GM10266 (cell line): ENCODE data around the gene L3MBTL4.

Source experiments
- DNase-seq: peaks from one replicate; pipeline ENCODE4 v3.0.0; 2012; ENCODE audit errors: extremely low spot score
- CTCF ChIP-seq: IDR thresholded peaks from 2 replicates; pipeline ENCODE4 v1.5.1; 2012; ENCODE audit warnings: mild to moderate bottlenecking, low read depth; ENCODE audit not compliant: control insufficient read depth, insufficient read depth; ENCODE audit errors: missing control alignments

The L3MBTL4 gene

GRCh38 chr18:5963267-5963666 lies 451.4 kb downstream of the L3MBTL4 start:
- DNase-seq = no peak
- no peak for TF ChIP-seq CTCF

DNA sequence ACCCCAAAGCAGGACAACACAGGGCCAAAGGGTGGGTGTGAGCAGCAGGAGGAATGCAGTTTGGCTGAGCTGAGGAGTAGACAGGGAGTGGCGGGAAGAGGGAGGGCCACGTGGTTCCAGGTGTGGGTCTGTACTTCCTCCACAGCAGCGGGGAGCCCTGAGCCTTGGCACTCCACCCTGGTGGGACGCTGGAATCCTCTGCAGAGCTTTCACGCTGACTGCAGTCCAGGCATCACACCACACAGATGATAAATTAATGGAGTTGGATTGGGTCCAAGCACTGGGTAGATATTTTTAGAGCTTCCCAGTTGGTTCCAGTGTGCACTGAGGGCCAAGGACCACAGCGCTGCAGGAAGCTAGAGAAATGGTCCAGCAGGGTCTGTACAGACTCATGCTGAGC lies 452.3 kb downstream of the L3MBTL4 start:
- no peak for TF ChIP-seq CTCF
- DNase-seq = no peak

- DNase-seq = no peak
- no peak for TF ChIP-seq CTCF
Measured at GRCh38 chr18:5961828-5962150, 452.9 kb downstream of the L3MBTL4 start.

DNA sequence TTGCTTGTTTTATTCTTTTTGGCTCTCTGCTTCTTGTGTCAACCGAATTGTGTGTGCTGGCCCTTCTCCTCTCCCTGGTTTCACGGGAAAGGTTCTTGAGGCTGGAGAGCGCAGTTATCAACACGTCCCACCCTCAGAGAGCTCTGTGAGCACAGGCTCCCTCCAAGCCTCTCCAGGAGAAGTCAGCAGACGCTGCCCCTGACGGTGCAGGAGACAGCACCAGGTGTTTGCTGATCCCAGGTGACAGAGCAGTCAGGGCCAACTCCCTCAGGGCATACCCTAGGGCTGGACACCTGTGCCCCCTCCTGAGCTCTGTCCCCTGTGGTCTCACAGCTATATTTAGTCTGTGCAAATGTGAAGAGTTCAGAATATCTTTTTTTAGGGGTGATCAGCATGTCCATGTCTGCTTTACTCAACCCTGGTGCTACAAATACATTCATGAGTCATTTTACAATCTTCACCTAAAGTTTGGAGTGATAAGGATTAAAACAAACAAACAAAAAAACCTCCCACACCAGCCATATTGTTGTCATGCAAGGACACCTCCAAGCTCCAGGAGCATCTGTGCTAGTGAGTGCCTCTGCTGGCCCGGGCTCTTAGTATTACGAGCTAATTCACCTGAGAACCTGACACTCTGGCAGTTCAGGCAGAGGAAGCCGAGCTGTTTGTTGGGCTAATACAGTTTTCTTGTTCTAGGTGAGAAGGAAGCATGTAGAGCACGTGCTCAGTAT lies 453.4 kb downstream of the L3MBTL4 start:
- no peak for DNase-seq
- no peak for TF ChIP-seq CTCF

DNA sequence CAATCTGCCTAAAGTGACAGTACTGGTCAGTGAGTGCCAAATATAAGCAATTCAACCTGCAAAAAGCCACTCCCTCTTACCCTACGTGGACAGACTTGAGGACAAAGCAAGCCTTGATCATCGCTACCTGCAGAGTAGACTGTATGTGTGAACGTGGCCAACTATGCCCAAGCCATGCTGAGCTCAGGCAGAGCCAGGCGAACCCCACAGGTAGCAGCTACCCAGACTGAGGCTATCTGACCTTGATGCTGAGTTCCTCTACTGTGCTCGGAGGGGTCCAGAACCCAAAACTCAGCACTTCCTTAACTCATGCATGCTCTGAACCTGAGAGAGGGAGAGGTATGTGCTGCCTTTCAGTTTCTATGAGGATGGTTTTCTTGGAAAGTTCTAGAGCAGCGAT lies 455.9 kb downstream of the L3MBTL4 start:
- DNase-seq = no peak
- no peak for TF ChIP-seq CTCF

DNA sequence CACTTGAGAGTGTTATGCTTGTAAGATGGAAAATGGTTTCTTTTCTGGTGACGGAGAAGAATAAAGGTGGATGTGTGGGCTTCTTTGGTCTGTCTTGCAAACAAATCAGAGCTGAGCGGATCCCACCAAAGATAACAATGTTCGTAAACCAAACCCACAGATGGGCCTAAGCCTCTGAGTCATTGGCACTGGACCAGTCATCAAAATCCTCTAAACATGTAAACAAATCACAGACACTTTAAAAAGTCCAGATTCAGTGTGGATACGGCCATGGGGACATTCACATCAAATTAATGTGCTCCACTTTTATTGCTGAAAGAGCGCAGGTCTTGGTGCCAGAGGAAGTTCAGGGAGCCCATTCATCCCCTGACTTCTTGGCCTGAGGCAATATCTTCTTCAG lies 458.9 kb downstream of the L3MBTL4 start:
- TF ChIP-seq CTCF = no peak
- DNase-seq = no peak

- no peak for DNase-seq
- peak; percentile 8 for TF ChIP-seq CTCF
Measured at GRCh38 chr18:5951515-5952091, 463.1 kb downstream of the L3MBTL4 start.
